ENCODE data around the gene CEP95.

Gene CEP95

DNA sequence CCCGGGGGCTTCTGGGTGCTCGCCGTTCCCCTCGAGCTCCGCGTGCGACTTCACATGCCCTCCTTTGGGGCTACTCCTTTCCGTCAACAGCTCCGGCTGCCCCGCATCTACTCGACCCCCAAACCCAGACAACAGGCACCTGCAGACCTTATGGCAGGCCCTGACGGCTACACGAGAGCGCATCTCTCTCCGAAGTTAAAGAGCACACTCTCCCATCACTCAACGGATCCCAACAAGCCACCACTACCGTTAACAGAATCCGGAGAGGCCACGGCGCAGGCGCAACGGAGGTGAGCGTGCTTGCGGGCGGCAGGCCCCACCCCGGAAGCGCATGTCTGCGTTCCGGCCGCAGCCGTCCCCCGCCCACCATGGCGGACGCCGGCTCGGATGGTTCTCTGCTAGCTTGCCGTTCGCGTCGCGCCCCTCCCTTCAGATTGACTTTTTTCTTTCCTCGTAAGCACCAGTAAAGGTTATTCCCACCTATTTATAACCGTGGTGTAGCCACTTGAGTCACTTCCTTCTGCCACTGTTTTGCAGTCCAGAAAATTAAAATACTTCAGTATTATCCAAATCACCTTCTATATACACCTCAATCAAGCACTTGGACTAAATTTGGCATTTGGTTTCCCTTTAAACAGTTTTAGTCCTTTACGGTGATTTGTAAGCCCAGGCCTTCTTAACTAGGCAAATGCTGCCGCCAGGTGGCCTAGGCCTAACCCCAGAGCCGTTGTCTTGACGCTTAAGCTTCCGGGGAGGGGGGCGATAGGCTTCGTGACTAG, 9.8 kb upstream of the CEP95 start, which contains the start of gene POLG2:
Gene POLG2, minus strand, starts transcription at position 269 of the 779 bp plus-strand sequence. Its CDS starts 86 bp downstream, at position 183.
- DNase-seq, result peak; percentile 95

DNA sequence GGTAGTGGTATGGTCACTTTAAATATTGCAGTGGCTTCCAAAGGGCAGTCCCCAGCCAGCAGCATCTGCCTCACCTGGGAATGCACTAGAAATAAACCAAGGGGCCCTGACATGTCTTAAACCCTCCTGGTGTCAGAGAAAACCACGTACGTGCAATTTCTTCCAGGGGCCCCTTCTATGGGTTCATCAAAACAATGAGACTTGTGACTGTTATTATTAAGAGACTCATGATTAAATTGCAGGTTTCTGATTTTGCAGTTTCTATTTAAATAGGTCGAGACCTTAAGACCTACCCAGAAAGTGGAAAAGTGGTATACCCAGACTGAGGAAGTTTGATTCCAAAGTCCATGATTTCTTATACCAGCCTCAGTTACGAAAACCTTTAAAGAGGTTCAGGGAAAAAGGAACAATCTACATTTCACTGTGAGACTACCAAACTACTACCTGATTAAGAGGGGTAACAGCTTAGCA, 9.2 kb upstream of the CEP95 start:
- DNase-seq, result no peak

DNA sequence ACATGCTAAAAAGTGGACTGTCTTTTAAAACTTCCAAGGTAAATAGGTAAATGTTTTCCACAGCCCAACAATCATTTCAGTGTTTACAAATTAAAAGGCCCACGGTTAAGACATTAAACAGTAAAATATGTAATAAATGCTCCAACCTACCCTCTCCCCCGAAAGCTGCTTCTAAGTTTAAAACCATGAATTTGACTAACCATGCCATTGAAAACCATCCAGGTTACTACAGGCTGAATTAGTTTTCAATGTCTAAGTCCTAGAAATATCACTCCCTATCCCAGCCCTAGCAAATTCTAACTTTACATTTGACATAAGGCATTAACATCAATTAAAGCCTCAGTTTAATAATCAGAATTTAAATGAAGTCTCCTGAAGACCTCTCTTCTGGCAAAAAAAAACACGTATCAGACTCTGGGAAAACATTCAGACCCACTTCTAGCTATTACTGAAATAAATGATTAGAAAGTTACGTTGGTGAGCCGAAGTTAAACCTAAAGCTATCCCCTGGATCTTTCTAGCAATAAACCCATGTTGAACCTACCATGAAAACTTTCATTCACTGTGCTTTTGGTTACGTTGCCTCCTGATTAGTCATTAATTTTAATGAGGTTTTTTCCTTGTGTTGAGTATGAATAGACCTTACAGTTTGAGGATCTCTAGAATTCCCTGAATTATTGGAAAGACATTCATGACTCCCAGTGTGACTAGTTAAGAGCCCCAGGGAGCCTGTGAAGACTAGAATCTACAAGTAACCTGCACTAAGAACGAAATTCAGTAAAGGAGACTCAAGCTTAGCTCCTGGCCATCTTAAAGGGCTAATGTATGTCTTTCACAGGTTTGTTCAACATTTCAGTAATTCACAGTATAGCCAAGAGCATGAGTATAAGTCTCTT, 8.2 kb upstream of the CEP95 start:
- DNase-seq, result no peak

DNA sequence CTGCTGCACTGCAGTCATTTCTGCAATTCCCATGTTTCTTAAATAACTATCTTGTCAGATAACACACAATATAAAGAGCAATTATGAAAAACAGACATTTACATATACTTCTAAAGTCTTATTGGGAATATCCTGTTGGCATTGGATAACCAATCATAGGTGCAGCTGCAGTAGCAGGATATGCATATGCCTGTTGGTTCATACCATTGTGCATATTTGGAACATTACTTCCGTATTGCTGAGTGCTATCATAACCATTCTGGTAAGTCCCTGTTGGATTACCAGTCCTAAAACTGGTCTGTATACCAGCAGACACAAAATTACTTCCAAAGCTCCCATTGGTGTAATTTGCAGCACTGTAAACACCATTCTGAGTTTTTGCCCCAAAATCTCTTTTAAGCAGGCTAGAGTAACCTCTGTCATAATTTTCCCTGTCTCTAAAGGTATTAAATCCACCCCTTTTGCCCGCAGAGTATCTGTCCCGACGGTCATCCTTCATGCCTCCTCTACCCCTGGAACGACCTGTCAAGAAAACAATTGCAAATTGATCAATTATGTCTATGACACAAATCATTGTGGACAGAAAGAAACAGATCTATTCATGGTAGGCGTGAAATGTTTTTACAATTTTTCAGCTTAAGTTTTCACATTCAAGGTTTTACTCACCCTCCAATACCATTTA, 6.8 kb upstream of the CEP95 start:
- no peak for DNase-seq

DNA sequence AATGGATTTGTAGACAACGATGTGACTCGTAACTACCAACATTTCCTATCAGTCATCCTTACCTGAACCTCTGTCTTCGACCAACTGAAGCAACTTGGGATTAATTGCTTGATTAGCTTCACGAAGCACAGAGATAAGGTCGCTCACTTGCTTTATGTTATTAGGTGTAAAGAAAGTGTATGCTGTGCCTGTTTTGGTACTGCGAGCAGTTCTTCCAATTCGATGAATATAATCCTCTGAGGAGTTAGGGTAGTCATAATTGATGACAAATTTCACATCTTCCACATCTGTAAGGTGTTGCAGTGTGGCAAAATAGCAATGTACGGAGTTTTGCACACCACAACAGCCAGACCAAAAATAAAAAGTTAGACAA, 6.3 kb upstream of the CEP95 start:
- DNase-seq, result no peak

DNA sequence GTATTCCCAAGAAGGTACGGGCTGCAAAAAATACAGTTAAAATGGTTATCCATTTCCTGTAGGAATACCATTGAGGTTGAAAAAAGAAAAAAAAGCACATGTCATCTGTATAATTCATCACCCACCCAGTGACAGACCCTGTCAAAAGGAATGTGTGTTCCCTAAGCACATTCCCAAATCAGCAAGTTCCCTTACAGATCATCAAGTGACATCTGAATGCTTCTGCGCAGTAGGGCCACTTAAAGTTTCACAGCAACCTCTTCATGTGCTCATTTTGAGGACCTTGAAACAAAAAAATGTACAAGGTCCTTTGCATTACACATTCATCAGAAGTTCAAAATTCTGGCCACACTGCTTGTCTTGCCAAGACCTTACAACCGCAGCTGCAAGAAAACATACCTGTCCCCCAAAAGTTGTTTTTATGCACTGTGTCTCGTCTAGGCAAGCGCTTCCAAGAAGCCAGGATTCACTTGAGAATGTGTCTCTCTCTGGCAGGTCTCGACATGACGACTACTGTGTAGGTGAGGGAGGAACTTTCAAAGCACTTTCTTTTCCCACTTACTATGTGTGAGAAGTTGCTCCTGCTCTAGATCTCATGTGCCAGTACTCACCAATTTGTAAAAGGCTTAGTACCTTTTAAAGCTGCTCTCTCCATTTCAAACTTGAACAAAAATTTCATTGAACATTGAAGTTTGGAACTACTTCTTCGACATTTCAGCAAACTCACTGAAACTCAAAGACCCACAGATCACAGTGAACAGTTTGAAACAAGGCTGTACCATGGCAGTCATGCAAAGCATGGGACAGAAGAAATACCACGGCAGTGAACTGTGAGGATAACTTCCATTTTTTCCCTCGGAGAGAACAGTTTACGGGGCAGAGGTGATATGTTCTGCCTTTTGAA, 5.7 kb upstream of the CEP95 start:
- no peak for DNase-seq

DNA sequence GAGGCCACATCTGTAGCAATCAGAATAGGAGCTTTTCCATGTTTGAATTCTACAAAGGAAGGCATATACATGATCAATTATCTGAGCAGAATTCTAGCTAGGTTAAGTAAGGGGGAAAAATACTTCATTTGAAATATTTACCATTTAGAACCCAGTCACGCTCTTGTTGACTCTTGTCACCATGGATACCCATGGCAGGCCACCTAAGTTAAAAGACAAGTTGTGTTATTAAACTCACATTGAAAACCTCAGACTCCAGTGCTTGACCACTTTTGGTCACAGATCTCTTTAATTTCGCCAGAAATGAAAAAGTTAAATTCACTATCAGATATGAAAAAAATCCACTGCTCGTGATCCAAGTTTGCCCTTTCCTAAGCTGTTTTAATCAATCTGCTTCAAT, 4.8 kb upstream of the CEP95 start:
- no peak for DNase-seq

DNA sequence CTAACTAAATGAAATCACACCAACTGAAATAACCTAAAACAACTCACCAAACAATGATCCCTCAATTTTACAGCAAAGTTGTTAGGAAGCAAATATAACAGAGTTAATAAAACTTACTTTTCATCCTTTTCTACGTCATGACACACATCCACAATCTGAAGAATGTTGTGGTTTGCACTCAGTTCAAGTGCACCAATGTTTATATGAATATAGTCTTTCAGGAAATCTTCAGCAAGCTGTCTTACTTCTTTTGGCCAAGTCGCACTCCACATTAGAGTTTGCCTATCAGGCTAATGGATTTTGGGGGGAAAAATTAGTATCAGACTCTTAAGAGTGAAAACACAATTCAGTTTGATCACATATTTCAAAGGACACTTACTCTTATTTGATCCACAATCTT, 4.0 kb upstream of the CEP95 start:
- no peak for DNase-seq

DNA sequence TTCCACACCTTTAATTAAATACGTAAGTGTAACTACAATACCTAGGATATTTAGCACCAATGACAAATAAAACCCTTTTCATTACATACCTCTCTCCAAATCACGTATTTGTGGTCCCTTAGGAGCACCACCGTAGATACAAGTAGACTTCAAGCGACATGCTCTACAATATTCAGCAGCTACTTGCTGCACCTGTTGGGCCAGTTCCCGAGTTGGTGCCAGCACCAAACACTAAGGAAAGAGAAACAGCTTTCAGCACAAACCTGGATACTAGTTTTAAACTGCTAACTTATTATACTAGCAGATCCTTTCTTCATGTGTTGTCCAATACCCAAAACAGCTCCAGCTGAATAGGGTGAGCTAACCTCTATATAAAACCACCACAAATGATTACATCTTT, 3.4 kb upstream of the CEP95 start:
- no peak for DNase-seq

DNA sequence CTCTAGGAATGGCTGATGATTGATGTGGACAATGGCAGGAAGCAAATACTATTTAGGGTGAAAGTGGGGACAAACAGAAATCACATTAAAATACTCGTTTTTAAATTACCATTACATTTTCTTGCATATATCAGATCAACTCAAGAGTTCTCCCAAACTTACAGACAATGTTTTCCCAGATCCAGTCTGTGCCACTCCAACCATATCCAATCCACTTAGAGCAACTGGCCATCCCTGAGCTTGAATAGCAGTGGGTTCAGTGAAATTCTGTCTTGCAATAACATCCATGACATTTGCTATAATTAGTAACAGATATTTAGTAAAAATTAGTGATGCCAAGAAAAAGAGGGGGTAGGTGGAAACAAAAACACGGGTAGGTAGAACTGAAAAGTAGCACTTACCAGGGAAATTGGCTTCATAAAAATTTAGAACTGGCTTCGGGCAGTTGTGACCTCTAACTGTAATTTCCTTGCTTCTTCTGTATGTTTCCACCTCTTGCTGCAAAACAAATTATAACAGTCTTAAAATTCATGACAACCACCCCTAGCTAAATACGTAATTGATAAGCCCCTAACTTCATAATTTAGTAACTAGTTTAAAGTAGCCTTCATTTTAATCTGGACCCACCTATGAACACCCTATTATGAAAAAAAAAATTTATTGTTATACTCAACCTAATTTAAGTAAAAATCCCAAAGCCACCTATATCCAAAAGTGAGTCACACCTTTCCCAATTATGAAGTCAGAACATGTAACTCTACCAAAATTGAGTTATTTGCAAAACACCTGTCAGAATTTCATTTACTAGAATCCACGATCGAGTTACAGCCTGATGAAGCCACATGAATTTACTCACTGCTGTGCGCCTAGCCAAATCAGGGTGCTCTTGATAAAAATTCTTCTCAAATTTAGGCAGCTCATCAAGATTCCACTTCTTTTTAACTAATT, 2.7 kb upstream of the CEP95 start:
- no peak for DNase-seq

DNA sequence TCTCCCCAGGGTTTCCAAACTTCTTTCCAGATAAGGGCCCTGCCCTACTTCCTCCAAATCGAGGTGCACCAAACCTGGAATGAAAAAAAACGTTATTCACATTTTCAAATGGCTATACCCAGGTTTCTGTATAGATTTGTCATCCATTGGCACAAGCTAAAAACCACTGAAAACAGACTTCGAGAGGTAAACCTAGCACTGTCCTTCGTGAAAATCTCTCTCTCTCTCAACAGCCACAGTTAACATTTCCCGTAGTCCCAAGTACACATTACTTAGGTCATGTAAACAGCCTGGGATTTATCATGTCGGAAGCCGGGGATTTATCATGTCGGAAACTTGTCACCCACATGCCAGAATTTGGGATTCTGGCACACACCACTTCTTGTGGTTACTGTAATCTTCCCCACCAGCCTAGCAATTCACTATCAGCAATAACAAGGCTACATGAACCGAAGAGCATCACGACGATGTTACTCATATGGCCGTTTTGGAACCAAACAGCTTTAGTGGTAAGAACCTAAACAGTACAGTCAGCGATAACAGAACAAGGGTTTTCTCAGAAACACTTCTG, 1.9 kb upstream of the CEP95 start:
- DNase-seq, result no peak

DNA sequence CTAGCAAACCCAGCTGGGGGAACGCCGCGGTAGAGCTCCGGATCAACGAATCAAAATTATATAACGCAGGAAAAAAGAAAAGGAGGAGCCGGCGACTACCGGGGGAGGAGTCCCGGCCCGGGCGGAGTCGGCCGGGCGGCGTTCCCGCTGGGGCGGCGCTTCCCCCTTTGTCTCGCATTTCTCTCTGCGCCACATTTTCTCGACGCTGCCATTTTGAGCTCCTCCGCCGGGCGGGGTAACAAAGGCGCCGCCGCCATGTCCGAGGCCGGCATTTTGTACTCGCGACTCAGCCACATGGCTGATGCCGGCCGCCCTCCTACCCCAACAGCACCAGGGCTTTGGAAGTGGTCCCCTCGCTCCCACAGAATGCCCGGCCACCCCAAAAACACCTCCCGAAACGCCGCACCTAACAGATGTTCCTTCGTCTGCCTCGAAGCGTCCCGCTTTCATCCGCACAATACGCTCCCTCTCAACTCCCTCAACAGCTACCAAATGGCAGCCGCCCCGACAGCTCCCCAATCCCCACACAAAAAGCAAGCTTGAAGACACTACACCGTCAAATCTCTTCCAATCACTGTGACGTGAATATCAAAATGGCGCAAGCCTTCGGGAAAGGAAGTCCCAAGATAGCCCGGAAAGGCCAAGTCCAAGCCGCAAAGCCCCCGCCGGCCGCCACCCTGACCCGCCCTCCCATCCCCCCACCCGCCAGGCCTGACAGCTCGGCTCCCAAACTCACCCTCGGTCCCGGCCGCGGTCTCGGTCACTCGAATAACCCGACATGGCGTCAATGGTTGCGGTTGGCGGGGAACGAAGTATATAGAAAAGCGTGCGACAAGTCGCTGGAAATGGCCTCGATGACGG, 1.2 kb upstream of the CEP95 start:
- DNase-seq, result peak; percentile 84

DNA sequence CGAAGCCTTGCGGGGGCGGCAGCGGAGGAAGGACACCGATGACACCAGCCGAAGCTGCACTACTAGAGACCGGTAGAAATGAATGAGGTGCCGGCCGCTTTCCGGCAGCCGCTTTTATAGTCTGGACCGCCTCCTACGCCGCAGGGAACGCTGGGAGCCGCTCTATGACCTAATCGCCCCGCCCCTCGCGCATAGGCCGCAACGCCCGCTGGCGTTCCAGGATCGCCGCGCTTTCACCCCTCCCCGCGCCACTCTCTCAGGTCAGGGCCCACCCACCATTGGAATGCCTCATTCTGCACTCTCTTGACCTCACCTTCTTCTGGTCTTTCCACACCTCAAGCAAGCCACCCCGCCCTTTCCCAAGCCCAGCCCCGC, 589 bp upstream of the CEP95 start, which contains the start of gene DDX5:
Gene DDX5, minus strand, starts transcription at position 89 of the 375 bp plus-strand sequence. CDS start 170 bp downstream, outside the sequence.
- DNase-seq, result peak; percentile 96

DNA sequence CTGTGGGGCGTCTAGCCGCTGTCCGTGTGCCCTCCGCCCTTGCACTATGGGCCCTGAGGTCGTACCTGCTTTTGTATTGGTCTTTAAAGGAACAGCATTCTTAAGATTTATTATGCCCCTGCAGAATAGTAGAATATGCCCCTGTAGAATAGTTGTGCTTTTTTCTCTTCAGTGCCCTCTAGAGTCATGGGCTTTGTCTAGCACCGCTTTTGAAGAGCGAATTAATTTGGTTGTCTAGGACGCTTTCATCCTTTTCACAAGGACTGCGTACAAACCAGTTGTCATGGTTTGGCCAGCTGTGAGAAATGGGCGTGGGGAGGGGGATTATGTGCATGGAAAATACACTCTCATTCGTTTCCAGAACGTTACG, 621 bp downstream of the CEP95 start:
- DNase-seq, result no peak

DNA sequence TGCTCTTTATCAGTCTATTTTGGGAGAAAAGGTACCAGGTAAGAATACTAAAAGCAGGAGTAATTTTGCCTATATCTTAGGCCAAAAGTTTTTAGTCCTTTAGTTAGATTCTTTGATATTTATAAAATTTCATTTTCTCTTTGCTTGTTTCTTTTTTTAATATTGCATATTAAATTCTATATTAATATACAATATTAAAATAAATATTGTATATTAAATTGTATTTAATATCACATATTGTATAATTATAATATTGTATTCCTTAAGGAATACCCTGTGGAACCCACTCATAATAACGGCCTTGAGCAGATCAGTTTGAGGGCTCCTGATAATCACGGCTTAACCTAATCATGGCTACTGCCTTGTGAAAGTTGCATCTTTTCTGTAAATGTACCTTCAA, 1.9 kb downstream of the CEP95 start:
- no peak for DNase-seq

DNA sequence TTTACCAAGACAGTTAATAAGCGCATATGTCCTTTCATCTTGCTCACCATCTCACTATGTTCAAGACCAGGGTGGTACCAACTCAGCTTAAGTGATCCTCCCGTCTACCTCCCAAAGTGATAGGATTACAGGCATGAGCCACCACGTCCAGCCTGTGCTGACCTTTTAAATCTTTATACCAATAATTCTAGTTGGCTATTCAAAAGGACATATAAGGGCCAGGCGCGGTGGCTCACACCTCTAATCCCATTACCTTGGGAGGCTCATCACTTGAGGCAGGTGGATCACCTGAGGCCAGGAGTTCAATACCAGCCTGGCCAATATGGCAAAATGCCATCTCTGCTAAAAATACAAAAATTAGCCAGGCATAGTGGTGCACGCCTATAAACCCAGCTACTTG, 2.4 kb downstream of the CEP95 start:
- DNase-seq, result no peak

DNA sequence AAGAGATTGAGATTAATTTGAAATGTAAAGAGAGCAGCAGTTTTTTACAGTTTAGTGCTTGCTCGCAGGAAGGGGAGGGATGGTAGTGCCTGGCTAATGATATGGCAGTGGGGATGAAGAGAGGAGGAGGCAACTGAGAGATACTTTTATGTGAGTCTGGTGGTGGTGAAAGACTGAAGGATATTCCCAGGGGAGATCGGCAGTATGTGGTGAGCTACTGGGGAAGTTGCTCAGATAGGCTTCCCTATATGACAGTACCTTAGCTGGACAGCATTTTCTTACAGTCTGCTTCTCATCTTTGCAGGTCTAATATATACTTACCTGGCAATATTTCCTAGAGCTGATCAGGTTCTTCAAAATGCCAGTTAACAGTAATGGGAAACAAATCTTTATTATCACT, 8.6 kb downstream of the CEP95 start:
- no peak for DNase-seq

DNA sequence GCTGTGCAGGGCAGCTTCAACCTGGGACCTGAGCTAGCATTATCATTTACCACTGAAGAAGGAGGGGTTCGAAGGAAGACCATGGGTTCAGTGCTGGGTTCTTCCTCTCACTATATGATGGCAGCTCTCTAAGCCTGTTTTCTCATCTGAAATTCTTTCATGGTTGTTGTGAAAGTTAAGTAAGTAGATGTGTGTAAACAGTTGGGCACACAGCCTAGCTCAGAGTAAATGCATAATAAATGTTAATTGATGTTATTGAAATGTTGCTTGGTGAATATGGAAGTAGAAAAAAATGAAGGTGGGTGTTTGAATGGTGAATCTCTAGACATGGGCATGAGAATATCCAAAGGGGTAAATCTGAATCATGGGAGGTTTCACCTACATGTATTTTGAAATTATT, 9.1 kb downstream of the CEP95 start:
- DNase-seq, result no peak

DNA sequence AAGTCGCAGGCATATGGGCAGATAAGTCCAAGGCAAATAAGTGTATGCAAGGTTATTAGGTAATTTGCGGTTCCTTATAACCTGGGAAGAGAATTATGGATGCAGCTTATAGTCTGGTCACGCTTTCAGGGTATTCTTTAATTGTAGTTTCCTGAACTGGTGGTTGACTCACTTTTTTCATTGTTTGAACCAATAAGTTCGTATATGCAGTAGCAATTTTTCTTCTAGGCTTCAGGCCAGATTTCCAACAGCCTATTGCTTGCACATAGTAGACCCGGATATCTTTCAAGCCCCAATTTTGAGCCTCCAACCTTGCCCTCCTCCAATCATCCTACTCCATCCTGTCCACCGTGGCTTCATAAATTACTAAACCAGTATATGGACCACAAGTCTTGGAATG, 12.8 kb downstream of the CEP95 start:
- DNase-seq, result no peak

DNA sequence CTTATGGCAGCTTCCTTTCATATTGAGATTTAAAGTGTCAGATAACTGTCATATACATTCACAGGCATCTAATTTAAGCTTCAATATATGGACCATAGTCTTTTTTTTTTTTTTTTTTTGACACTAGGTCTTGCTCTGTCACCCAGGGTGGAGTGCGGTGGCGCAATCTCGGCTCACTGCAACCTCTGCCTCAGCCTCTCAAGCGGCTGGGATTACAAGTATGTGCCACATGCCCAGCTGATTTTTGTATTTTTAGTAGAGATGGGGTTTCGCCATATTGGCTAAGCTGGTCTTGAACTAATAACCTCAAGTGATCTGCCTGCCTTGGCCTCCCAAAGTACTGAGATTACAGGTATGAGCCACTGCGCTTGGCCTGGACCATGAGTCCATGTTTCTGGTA, 13.6 kb downstream of the CEP95 start:
- no peak for DNase-seq
